ENCODE measurements around the gene KCNMB4.
A peak's percentile ranks its signal among the peaks of the same experiment; 100 is the strongest.

KCNMB4 gene

GRCh38 chr12:70448371-70448770 lies 82.3 kb downstream of the KCNMB4 start:
- peak; percentile 21 for DNase-seq

GRCh38 chr12:70449074-70449752 lies 83.1 kb downstream of the KCNMB4 start:
- DNase-seq, result peak; percentile 10

GRCh38 chr12:70449753-70450341 lies 83.8 kb downstream of the KCNMB4 start:
- no peak for DNase-seq

GRCh38 chr12:70451528-70451927 lies 85.4 kb downstream of the KCNMB4 start:
- DNase-seq, result no peak

- no peak for DNase-seq
Observed at GRCh38 chr12:70456953-70457352, 90.9 kb downstream of the KCNMB4 start.

- no peak for DNase-seq
Observed at GRCh38 chr12:70459786-70460185, 93.7 kb downstream of the KCNMB4 start.

GRCh38 chr12:70463997-70464396 lies 97.9 kb downstream of the KCNMB4 start:
- no peak for DNase-seq

GRCh38 chr12:70466753-70467152 lies 100.7 kb downstream of the KCNMB4 start:
- DNase-seq, result no peak

GRCh38 chr12:70467476-70467875 lies 101.4 kb downstream of the KCNMB4 start:
- no peak for DNase-seq

- DNase-seq, result no peak
Observed at GRCh38 chr12:70467918-70468733, 102.0 kb downstream of the KCNMB4 start.

- DNase-seq, result no peak
Observed at GRCh38 chr12:70468741-70469140, 102.7 kb downstream of the KCNMB4 start.

- DNase-seq, result no peak
Observed at GRCh38 chr12:70469221-70469820, 103.2 kb downstream of the KCNMB4 start.

GRCh38 chr12:70482764-70483163 lies 116.7 kb downstream of the KCNMB4 start:
- no peak for DNase-seq
